Fibroblast of the aortic adventitia (primary cell): ENCODE measurements around the gene HERC2. TPM values are rescaled to one million over a fixed set of nuclear protein-coding genes. Genes with fewer than 3 reads are reported as not detected.

Experiments used
- DNase-seq: peaks from one replicate; pipeline ENCODE4 v3.0.0-alpha.2; 2010; ENCODE audit warnings: low read depth
- H3K4me3 ChIP-seq: 2 replicates; pipeline ENCODE4 v1.5.1; 2011; ENCODE audit warnings: low read depth, mild to moderate bottlenecking, control low read depth, low read length, moderate library complexity
- total RNA-seq: library from RNA; depleted of rRNA; stranded (reverse); fragments of >200 nt; gene quantifications from 2 replicates; pipeline ENCODE4 v1.2.3, GENCODE V29; 2012; ENCODE audit warnings: low replicate concordance
- TF ChIP-seq, protein P1 (sequence below): IDR thresholded peaks from 2 replicates; pipeline ENCODE4 v1.5.1; 2011; ENCODE audit warnings: mild to moderate bottlenecking, low read length, control low read depth, inconsistent platforms; ENCODE audit not compliant: insufficient read depth

HERC2 gene
- total RNA-seq, 1 donor = 49.1 TPM

- no peak for DNase-seq
- TF ChIP-seq, protein P1, sequence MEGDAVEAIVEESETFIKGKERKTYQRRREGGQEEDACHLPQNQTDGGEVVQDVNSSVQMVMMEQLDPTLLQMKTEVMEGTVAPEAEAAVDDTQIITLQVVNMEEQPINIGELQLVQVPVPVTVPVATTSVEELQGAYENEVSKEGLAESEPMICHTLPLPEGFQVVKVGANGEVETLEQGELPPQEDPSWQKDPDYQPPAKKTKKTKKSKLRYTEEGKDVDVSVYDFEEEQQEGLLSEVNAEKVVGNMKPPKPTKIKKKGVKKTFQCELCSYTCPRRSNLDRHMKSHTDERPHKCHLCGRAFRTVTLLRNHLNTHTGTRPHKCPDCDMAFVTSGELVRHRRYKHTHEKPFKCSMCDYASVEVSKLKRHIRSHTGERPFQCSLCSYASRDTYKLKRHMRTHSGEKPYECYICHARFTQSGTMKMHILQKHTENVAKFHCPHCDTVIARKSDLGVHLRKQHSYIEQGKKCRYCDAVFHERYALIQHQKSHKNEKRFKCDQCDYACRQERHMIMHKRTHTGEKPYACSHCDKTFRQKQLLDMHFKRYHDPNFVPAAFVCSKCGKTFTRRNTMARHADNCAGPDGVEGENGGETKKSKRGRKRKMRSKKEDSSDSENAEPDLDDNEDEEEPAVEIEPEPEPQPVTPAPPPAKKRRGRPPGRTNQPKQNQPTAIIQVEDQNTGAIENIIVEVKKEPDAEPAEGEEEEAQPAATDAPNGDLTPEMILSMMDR = no peak
Observed at GRCh38 chr15:28264166-28264565, 57.8 kb downstream of the HERC2 start.

DNA sequence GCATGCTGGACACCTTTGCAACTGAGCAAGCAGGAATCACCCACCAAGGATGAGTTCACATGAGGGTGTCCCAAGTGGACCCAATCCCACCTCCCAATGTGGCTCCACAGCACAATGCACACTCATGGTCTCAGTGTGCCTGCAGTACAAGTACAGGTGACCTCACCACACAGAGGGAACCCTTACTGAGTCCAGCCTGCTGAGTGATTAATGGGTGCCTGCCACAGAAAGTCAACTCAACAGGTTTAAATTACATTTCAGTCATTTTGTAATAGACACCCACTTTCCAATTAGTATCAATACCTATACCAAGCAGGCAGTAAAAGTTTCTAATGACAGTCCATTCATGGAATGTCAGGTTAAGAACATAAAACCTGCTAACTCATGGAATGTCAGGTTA lies 59.5 kb downstream of the HERC2 start:
- DNase-seq = no peak
- TF ChIP-seq, protein P1 = no peak
- no peak overlapping the region for H3K4me3 ChIP-seq

More at GRCh38 chr15:28264166-28264565, 57.8 kb downstream of the HERC2 start:
- no peak overlapping the region for H3K4me3 ChIP-seq

- TF ChIP-seq, protein P1 = no peak
- no peak overlapping the region for H3K4me3 ChIP-seq
- DNase-seq = no peak
Observed at GRCh38 chr15:28260722-28261121, 61.3 kb downstream of the HERC2 start.

- no peak for DNase-seq
- H3K4me3 ChIP-seq = no peak overlapping the region
- TF ChIP-seq, protein P1 = no peak
Observed at GRCh38 chr15:28260317-28260716, 61.7 kb downstream of the HERC2 start.

DNA sequence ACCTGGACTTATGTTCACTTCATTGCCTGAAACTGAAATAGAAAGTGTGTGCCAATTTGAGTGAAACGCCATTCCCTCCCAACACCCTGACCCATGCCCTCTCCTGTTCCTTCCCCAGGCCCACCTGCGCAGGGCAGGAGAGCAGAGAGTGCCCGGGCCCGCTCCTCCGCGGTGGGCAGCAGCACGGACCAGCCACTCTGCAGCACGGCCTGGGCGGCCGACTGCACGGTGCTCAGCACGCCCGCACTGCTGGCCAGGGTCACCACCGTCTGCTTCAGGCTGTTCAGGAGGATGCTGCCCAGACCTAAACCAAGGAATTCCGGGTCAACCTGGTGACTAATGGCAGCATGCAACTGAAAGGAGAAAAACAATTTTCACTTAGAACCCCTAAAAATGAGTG lies 66.0 kb downstream of the HERC2 start:
- TF ChIP-seq, protein P1 = no peak
- H3K4me3 ChIP-seq = no peak overlapping the region
- no peak for DNase-seq

GRCh38 chr15:28252831-28253230 lies 69.1 kb downstream of the HERC2 start:
- no peak overlapping the region for H3K4me3 ChIP-seq
- no peak for DNase-seq
- TF ChIP-seq, protein P1 = no peak

- TF ChIP-seq, protein P1 = no peak
- DNase-seq = no peak
Observed at GRCh38 chr15:28246605-28247004, 75.4 kb downstream of the HERC2 start.

More at GRCh38 chr15:28246605-28247004, 75.4 kb downstream of the HERC2 start:
- no peak overlapping the region for H3K4me3 ChIP-seq
